Measurements from ENCODE around the gene PLPPR3.
A peak's percentile ranks its signal among the peaks of the same experiment; 100 is the strongest.

PLPPR3 gene

GRCh38 chr19:796692-797527 is 24.8 kb downstream of the PLPPR3 start, which contains the start of gene PTBP1:
Gene PTBP1 (plus strand): TSS chr19:797452. CDS start chr19:797498, 46 bp downstream.
- DNase-seq (ENCODE audit: low read depth): peak; percentile 99

DNA sequence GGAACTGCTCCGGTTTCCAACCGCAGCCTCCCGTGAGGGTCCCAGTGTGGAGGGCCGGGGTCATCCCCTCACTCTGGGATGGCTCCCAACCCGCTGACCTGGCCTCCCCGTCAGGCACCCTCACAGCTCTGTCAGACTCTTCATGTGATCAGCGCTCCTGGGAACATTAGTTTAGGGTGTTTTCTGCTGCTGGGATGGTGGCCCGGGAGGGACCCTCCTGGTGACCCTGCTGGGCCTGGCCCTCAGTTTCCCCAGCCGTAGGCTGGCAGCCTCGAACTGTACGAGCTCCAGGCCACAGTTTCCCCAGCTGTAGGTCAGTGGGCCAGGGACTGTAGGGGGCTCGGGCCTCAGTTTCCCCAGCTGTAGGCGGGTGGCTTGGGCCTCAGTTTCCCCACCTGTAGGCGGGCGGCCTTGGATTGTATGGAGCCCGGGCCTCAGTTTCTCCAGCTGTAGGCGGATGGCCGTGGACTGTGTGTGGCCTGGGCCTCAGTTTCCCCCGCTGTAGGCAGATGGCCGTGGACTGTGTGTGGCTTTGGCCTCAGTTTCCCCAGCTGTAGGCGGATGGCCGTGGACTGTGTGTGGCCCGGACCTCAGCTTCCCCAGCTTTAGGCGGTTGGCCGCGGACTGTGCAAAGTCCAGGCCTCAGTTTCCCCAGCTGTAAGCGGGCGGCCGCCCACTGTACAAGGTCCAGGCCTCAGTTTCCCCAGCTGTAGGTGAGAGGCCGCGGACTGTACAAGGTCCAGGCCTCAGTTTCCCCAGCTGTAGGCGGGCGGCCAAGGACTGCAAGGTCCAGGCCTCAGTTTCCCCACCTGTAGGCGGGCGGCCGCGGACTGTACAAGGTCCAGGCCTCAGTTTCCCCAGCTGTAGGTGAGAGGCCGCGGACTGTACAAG is 25.8 kb downstream of the PLPPR3 start:
- no peak for DNase-seq (ENCODE audit: low read depth)

GRCh38 chr19:795073-795611 is 26.6 kb downstream of the PLPPR3 start:
- DNase-seq (ENCODE audit: low read depth): no peak

- DNase-seq (ENCODE audit: low read depth): no peak
Observed at GRCh38 chr19:793806-794205, 27.9 kb downstream of the PLPPR3 start.

GRCh38 chr19:792306-792885 is 29.4 kb downstream of the PLPPR3 start:
- no peak for DNase-seq (ENCODE audit: low read depth)

DNA sequence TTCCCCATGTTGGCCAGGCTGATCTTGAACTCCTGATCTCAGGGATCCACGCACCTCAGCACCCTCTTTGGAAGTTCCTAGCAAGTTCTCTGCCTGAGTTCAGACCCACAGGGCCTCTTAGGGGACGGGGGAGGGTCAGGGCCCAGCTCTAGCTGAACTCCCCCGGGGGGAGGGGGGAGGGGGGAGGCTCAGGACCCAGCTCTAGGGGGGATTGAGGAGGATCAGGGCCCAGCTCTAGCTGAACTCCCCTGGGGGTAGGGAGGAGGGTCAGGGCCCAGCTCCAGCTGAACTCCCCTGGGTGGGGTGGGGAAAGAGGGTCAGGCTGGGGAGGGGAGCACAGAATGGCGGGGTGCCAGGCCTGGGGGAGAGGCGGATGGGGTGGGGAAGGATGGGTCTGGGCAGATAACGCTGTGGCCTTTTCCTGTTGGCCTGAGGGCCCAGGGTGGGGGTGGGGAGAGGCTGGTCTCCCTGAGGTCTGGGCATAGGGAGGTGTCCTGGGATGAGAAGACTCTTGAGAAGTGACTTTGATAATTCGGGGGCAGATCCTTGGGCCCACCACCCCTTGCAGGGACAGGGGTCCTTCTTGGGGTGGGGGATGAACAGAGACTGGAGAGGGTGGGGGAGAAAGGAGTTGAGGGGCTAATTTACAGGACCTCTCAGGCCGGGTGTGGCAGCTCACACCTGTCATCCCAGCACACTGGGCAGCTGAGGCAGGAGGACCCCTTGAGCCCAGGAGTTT is 30.0 kb downstream of the PLPPR3 start:
- no peak for DNase-seq (ENCODE audit: low read depth)

- no peak for DNase-seq (ENCODE audit: low read depth)
Observed at GRCh38 chr19:791007-791566, 30.7 kb downstream of the PLPPR3 start.

- DNase-seq (ENCODE audit: low read depth): no peak
Observed at GRCh38 chr19:789701-790060, 32.1 kb downstream of the PLPPR3 start.

GRCh38 chr19:788983-789700 is 32.6 kb downstream of the PLPPR3 start:
- no peak for DNase-seq (ENCODE audit: low read depth)

GRCh38 chr19:788686-788982 is 33.1 kb downstream of the PLPPR3 start:
- DNase-seq (ENCODE audit: low read depth): no peak

DNA sequence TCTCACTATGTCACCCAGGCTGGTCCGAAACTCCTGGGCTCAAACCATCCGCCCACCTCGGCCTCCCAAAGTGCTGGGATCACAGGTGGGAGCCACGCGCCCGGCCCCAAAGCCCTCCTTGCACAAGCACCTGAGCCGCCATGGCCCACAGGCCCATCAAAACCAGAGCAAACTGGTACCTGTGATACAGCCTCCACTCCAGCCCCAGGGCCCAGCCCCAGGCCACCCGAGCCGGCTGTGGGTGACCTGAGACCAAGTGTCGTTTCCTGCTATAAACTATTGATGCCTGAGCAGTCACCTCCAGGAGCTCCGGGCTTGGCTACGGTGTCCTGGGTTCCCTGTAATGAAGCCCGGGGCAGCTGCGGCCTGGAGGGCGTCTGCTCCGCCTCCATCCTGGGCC is 34.2 kb downstream of the PLPPR3 start:
- no peak for DNase-seq (ENCODE audit: low read depth)

GRCh38 chr19:784541-784940 is 37.2 kb downstream of the PLPPR3 start:
- DNase-seq (ENCODE audit: low read depth): no peak

DNA sequence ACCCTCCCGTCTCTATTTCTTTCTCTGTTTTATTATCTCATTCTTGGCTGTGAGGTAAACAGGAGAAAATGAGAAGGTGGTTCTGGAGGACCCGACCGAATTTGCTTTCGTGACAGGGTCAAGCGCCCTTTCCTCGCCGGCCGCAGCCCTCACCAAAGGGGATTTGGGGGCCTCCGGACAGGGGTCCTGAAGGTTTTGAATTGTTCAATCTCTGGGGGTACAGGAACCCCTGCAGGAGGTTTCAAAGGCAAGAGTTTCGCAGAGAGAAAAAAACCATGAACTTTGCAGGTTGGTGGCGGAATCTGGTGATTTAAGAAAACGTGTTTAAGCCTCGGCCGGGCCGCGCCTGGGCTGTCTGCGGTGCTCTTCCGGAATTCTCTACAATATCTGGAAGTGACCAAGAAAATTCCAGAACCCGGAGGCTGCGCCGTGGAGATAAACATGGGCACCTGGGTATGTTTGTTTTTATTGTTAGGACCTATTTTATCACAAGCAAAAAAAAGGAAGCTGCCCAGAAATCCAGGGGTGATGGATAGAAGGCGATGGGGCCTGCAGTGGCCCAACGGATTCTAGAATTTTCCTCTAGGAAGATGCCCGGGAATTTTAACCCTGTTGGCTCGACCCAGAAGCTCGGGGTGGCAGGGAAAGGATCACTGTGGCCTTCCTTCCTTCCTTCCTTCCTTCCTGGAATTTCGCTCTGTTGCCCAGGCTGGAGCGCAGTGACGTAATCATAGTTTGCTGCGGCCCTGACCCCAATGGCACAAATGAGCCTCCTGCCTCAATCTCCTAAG is 38.7 kb downstream of the PLPPR3 start:
- DNase-seq (ENCODE audit: low read depth): no peak

DNA sequence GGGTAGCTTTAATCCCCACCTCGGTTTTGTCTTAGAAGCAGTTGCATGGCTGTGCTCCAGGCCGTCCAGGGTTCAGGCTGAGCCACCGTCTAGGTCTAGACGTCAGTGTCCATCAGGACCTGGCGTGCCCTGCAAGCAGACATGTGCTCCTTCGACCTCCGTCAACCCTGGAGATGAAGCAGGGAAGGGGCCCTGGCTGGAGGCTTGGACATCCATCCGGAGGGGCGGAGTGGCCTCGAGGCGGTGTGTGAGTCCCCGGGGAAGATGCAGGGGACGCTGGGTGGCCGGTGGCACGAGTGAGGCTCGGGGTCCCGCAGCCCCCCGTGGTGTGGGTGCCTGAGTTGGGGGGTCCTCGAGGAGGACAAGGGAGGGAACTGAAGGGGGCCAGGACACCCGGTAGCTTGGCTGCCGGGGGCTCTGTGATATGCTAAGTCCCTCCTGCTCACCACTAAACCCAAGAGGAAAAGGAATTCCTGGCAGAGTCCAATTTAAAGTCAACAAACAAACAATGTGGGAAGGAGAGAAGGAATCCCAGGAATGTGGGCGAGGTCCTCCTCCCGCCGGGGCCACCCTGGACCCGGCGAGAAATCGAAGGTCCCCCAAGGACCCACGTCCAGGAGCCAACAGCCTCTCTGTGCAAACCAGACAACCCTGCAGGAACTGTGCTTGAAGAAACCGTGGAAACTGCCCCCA is 39.4 kb downstream of the PLPPR3 start:
- no peak for DNase-seq (ENCODE audit: low read depth)

- DNase-seq (ENCODE audit: low read depth): no peak
Observed at GRCh38 chr19:781800-782184, 40.0 kb downstream of the PLPPR3 start.

DNA sequence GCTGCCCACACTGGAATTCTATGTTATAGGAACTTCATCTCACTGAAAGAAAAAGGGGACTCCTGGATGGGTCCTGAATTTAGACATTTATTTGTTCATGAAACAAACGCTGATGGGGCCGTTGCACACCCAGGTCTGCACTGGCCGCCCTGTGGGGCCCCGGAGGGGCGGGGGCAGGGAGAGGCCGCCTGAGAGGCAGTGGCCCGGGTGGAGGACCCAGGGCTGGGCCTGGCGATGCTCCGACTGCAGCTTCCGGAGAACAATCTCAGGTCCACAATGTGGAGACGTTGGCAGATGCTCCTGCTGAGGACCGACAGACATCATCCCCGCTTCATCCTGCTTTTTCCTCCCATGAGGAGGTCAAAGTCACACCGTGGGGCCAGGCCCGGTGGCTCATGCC is 40.8 kb downstream of the PLPPR3 start:
- DNase-seq (ENCODE audit: low read depth): no peak

- DNase-seq (ENCODE audit: low read depth): no peak
Observed at GRCh38 chr19:778910-779653, 42.7 kb downstream of the PLPPR3 start.

DNA sequence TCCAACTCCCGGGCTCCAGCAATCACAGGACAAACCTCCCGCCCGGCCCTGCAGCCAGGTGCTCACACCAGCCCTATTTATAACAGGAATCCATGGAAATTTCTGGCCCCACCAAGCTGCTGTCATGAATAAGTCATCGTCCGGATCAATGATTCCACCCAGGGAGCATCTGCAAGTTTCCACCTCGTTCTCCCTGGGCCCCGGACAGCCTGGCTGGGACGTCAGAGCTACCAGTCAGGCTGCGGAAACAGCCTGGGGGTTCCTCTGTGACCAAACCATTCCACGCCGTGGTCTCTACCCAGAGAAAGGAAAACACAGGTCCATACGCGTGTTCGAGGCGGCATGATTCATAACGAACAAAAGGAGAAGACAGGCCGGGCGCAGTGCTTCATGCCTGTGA is 45.2 kb downstream of the PLPPR3 start:
- no peak for DNase-seq (ENCODE audit: low read depth)
